Superior temporal gyrus (tissue), 1 donor: ENCODE measurements around the gene KCNH6.

Source experiments
- DNase-seq: peaks from one replicate; pipeline ENCODE4 v3.0.0-alpha.2; 2016; ENCODE audit errors: extremely low spot score

Gene KCNH6

DNA sequence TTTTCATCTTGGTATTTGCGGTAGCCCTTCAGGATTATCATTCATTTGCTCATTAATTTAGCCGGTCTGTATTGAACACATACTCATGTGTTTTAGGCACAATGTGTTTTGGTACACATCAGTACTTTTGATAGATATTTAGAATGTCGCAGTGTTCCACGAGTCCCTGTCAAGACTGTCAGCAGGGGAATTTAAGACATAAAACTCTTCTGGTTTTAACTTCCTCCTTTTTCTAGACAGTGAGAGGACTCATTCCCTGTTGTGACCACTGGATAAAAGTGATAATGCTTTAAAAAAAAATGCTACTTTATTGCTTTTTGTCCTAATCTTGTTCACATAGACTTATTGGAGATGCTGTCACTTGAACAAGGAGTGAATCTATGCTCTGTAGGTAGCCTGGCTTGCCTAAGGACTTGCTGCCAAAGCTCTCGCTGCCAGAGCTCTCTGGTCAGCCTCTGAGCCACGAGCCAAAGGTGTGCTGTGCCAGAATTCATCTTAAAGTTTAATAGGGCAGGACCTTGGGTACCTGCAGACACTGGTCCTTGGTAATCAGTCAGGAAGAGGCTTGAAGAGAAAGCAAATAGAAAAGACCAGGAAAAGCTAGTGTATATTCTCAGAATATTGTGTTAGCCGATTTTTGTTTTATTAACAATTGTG, 32.5 kb downstream of the KCNH6 start:
- DNase-seq, result no peak

DNA sequence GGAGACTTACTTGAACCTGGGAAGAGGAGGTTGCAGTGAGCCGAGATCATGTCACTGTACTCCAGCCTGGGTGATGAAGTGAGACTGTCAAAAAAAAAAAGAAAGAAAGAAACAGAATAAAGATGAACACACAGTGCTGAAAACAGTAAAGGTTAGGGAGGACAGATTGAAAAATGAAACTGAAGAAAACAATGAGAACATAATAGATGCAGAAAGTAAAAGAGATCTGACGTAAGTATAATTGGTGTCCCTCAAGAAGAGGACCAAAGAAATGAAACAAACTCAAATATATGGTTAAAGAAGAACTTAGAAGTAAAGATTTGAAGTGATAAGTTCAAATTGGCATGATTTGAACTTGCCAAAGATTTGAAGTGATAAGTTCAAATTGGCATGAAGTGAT, 34.3 kb downstream of the KCNH6 start:
- no peak for DNase-seq

DNA sequence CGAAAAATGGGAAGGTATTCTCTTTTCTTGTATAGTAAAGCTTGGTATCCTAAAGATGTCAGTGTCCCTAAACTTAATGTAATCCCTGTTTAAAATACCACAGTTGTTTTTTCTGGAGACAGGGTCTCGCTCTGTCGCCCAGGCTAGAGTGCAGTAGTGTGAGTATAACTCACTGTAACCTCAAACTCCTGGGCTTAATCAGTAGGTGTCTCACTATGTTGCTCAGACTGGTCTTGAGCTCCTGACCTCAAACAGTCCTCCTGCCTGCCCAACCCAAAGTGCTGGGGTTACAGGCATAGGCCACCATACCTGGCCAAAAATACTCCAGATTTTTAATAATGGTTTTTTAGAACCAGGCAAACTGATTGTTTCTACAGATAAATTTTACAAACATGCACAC, 35.3 kb downstream of the KCNH6 start:
- DNase-seq, result no peak

DNA sequence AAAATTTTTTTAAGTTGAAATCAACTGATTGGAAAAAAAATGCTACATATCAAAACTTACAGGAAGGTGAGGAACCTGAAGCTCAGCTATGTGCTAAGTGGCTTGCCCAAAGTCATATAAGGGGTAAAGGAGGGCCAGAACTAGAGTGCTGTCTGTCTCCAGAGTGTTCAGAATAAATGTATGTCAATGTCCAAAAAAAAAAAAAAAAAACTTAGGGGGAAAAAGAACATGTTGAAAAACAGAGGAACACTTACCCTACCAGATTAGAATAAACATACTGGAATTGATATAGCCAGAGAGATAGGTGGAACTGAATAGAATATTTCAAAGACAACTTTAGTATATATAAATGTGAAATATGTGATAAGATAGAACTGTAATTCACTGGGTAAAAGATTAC, 38.7 kb downstream of the KCNH6 start:
- DNase-seq, result no peak

DNA sequence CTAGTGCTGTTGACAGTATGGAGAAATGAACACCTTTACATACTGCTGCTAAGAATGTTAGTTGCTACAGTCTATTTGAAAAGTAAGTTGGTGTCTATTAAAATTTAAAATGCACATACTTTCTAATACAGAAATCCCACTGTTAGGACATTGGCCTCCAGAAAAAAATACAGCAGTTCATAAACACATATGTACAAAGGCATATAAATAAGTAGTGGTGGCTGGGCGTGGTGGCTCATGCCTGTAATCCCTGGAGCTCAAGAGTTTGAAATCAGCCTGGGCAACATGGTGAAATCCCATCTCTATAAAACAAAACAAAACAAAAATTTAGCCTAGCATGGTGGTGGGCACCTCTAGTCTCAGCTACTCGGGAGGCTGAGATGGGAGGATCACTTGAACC, 40.2 kb downstream of the KCNH6 start:
- no peak for DNase-seq

DNA sequence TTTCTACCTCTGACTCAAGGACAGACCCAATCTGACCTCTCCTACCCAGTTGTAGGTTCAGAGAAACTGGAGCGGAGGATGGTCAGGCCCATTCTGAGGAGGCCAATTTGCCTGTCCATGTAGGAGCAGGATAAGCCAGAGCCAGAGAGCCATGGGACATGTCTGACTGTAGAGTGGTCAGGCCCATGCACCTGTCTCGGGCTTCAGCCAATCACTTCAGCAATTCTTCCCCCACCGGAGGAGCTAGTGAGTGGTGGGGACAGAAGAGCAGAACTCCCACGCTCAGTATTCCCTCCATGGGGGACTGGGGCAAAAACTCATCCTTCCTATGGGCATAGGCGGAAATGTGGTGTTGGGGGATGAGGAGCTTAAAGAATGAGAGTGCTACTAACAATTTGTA, 41.4 kb downstream of the KCNH6 start:
- DNase-seq, result no peak

DNA sequence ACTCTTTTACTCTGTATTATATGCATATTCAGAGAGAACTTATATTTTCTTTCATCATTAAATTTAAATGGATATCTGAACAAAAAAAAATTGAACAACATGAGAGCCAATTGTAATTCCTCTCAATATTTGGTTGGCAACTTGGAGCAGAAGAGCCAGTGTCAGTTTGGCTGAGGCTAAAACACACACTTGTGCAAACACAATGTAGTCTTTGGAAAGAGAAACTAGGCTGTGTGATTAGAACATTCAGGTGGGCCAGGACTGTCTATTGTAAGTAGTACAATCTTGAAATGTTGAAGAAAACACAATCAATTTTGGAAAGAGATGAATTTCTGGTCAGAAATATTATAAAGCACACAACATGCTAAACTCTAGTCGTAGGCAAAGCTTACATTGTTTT, 44.1 kb downstream of the KCNH6 start:
- DNase-seq, result no peak

DNA sequence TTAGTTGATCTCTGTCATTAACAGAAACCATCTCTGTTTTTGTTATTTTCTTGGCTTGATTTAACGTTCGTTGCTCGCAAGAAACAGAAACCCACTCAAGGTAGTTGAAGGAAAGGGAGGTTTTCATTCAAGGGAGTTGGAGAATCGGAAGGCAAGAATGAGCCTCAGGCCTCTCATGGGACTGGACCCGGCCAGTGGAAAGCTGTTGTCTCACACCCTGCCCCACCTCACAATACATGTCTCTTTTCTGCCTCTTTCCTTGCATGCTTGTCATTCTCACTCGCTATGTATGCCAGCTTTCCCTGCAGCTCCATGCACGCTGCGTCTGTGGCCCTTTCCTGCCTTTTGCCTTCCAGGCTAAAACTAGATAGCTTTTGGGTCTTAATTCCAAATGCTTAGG, 45.4 kb downstream of the KCNH6 start:
- DNase-seq, result no peak

DNA sequence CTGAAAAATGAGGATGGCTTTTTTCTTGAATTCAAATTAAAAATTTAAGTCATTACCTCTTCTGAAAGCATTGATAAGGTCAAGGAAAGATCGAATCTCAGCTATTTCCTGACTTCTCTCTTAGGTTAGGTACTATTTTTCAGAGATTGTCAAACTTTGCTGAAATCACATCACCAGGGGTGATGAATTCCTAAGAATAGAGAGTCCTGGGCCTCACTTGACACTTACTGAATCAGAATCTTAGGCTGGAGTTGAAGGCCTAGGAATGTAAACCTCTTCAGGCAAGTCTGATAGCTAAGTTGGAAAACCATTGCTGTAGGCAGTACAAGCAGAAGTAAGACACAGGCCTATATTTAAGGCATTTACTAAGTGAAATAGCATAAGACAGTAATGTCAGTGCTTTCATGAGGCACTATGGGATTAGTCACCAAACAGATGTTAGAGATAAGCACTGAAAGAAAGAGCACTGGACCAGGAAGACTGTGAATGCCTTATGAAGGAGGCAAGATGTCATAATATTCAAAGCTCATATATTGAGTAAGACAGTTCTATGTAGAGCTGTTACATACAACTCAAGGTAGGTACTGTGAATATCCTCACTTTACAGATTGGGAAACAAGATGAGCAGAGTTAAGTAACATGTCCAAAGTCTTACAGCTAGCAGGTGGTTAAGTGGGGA, 48.6 kb downstream of the KCNH6 start:
- DNase-seq, result no peak

DNA sequence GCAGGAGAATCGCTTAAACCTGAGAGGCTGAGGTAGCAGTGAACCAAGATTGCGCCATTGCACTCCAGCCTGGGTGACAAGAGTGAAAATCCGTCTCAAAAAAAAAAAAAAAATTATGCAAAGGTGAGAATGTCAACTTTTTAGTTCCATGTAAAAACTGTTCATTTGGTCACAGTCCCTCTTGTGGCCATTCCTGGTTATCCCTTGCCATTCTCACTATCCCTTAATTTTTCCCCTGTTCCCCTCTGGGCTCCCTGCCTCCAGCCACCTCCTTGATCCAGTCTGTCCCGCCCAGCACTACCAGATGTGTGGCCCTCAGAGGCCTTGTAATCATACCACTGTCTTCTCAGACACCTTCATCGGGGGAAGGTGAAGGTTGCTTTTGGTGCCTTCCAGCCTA, 50.5 kb downstream of the KCNH6 start:
- DNase-seq, result no peak

DNA sequence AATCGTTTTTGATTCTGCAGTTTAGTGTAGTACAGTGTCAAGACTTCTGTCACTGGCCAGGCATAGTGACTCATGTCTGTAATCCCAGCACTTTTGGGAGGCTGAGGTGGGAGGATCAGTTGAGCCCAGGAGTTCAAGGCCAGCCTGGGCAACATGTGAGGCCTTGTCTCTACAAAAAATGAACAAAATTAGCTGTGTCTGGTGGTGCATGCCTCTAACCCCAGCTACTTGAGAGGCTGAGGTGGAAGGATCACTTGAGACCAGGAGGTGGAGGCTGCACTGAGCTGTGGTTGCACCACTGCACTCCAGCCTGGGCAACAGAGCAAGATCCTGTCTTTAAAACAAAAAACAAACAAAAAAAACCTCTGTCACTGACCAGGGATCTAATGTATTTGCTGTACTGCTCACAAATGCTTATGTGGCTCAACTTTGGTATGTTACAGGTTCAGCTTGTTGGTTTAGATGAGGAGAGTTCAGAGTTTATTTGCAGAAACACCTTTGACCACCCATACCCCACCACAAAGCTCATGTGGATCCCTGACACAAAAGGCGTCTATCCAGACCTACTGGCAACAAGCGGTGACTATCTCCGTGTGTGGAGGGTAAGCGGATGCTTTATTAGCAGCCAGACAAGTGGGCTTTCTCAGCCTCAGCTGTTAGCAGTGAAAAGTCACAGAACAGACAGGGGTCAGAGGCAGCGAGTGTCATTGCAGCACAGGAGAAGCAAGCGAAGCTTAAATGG, 55.0 kb downstream of the KCNH6 start:
- no peak for DNase-seq

DNA sequence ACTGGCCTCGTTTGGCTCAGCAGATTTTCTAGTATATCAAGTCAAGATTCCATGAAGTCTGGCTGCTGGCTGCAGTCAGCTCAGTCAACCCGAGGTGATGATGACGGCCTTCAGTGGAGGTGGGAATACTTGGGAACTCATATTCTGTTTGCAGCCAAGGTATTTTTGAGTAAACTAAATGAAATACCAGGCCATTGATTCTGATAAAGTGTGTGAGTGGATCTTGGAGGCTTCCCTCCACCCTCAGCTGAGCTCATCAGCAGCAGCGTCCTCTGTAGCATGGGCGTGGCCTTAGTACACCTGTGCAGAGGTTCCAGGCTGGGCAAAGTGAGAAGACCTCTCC, 55.6 kb downstream of the KCNH6 start:
- no peak for DNase-seq

DNA sequence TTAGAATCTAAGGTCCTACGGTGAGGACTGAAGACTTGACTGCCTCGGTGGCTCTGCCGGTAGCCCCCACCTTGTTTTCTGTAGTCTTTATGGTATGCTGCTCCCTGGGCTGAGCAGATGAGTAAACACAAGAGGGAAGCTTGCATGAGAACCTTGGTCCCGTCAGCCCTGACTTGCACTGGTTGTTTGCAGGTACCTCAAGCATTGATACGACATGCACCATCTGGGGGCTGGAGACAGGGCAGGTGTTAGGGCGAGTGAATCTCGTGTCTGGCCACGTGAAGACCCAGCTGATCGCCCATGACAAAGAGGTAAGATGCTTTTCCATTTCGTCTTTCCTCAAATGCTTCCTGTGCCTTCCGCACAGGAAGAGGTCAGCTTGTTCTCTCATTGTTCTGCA, 56.5 kb downstream of the KCNH6 start:
- no peak for DNase-seq

DNA sequence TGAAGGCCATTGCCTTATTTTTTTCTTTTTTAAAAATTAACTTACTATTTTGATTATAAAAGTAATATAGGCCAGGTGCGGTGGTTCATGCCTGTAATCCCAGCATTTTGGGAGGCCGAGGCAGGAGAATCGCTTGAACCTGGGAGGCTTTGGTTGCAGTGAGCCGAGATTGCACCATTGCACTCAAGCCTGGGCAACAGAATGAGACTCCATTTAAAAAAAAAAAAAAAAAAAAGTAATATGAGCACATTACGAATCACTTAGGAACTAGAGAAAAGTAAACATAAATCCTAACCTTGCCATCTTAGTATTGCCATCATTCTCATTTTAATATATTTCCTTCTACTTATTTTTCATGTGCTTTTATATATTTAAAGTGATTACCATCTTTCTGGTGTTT, 64.6 kb downstream of the KCNH6 start:
- no peak for DNase-seq

DNA sequence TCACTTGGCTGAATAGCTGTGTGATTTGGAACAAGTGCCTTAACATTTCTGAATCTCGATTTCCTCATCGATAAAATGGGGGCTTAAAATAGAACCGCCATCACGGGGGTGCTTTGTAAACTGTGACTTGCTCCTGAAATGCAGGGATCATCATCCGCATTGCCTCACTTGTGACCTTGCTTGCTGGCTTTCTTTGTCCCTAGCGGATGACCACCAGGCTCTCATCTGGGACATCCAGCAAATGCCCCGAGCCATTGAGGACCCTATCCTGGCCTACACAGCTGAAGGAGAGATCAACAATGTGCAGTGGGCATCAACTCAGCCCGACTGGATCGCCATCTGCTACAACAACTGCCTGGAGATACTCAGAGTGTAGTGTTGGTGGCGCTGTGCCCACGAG, 65.6 kb downstream of the KCNH6 start:
- no peak for DNase-seq

DNA sequence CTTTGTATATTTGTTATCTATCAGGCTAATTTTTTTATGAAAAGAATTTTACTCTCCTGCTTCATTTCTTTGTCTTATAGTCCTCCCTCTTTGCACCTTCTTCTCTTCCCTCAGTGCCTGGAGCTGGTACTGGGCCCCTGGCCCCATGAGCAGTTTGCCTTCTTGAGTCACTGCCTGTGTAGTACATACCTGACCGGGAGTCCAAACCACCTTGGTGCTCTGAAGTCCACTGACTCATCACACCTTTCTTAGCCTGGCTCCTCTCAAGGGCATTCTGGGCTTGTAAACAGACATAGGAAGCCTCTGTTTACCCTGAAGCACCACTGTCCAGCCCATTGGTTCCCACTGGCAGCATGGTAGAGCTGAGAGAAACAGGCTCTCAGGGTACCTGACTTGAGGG, 66.5 kb downstream of the KCNH6 start:
- DNase-seq, result no peak

DNA sequence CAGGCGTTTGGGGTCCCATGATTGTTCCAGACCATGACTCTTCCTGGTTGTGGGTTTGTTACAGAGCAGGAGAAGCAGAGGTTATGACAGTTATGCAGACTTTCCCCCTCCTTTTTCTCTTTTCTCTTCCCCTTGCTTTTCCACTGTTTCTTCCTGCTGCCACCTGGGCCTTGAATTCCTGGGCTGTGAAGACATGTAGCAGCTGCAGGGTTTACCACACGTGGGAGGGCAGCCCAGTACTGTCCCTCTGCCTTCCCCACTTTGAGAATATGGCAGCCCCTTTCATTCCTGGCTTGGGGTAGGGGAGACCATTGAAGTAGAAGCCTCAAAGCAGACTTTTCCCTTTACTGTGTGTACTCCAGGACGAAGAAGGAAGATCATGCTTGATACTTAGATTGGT, 69.6 kb downstream of the KCNH6 start:
- no peak for DNase-seq

DNA sequence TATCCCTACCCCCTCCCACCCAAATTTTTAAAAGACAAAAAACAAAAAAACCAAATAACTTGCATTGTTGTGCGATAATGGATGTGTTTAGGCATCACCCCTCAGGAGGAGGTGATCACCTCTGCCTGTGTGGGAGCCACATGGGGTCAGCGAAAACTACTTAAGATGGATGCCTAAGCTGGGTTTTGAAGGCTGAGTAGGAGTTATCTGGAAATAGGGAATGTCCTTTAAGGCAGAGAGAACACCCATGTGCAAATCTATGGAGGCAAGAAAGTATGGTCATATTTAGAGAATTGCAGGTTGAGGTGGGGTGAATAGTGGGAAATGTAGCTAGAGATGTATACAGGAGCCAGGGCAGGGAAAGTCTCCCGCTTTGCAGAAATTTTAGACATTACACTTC, 72.0 kb downstream of the KCNH6 start:
- no peak for DNase-seq
